Measurements from ENCODE around the gene OR52I1.

Gene OR52I1

GRCh38 chr11:4639931-4640330 lies 46.1 kb downstream of the OR52I1 start:
- H3K4me1 ChIP-seq (ENCODE audit: low read length) = peaks cover 4% of the 10 kb centered on the region
- H3K79me2 ChIP-seq (ENCODE audit: low read length) = no peaks in the 10 kb centered on the region
- no peak overlapping the region for H2AFZ ChIP-seq (ENCODE audit: low read depth, low read length)
- H3K36me3 ChIP-seq (replicated peaks; ENCODE audit: low read depth, low read length) = no peaks in the 10 kb centered on the region
- H4K20me1 ChIP-seq (ENCODE audit: insufficient read depth, low read length) = no peaks in the 10 kb centered on the region
- H3K9me3 ChIP-seq (ENCODE audit: insufficient read depth, low read length) = no peaks in the 10 kb centered on the region
- no peak overlapping the region for H3K27ac ChIP-seq (ENCODE audit: low read length)
- no peak overlapping the region for H3K9ac ChIP-seq (ENCODE audit: low read length)
- TF ChIP-seq EZH2phosphoT487 (IDR thresholded peaks at IDR 0.05; ENCODE audit: low read depth) = no peak
- no peak for TF ChIP-seq CTCF (IDR thresholded peaks at IDR 0.05; ENCODE audit: low read depth, low read length)
- 0 out of 2 replicates have a peak, but pooled peaks cover 9% of the 10 kb centered on the region for H3K27me3 ChIP-seq (ENCODE audit: low read depth, low read length)
- H3K4me2 ChIP-seq (ENCODE audit: low read length) = no peak overlapping the region
- no peak overlapping the region for H3K4me3 ChIP-seq (ENCODE audit: low read length)

- Histone ChIP-seq H2AFZ (ENCODE audit: low read depth, low read length) (no peak overlapping the region), H3K27ac (ENCODE audit: low read length) (no peak overlapping the region), H3K27me3 (ENCODE audit: low read depth, low read length) (0 out of 2 replicates have a peak, but pooled peaks cover 5% of the 10 kb centered on the region), H3K4me3 (ENCODE audit: low read length) (no peak overlapping the region), H4K20me1 (ENCODE audit: insufficient read depth, low read length) (no peaks in the 10 kb centered on the region), H3K4me1 (ENCODE audit: low read length) (peaks cover 4% of the 10 kb centered on the region), H3K9me3 (ENCODE audit: insufficient read depth, low read length) (no peaks in the 10 kb centered on the region), H3K9ac (ENCODE audit: low read length) (no peak overlapping the region), H3K36me3 (replicated peaks; ENCODE audit: low read depth, low read length) (no peaks in the 10 kb centered on the region), H3K79me2 (ENCODE audit: low read length) (no peaks in the 10 kb centered on the region), H3K4me2 (ENCODE audit: low read length) (no peak overlapping the region)
- TF ChIP-seq CTCF (IDR thresholded peaks at IDR 0.05; ENCODE audit: low read depth, low read length) (no peak), EZH2phosphoT487 (IDR thresholded peaks at IDR 0.05; ENCODE audit: low read depth) (no peak)
Observed at GRCh38 chr11:4641501-4641900, 47.7 kb downstream of the OR52I1 start.

DNA sequence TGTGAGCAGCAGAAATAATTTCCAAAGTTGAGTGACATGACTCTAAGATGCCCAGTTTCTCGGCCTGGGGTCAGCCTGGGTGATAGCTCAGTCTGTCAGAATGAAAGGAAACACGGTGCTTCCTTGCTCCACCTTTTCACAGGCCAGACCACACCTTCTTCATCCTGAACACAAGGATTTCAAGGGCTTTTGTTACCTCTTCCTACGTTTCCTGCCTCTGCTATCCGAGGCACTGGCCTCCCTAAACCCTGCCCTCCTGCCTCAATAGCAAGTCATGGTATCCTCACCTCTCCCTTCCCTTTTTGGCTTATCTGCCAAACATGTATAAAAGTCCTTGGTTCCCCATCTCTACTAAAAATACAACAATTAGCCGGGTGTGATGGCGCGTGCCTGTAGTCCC lies 48.2 kb downstream of the OR52I1 start:
- no peak overlapping the region for H3K4me2 ChIP-seq (ENCODE audit: low read length)
- TF ChIP-seq EZH2phosphoT487 (IDR thresholded peaks at IDR 0.05; ENCODE audit: low read depth) (no peak), CTCF (IDR thresholded peaks at IDR 0.05; ENCODE audit: low read depth, low read length) (no peak)
- H2AFZ ChIP-seq (ENCODE audit: low read depth, low read length) = no peak overlapping the region
- no peaks in the 10 kb centered on the region for H3K79me2 ChIP-seq (ENCODE audit: low read length)
- H3K27ac ChIP-seq (ENCODE audit: low read length) = no peak overlapping the region
- peaks cover 3% of the 10 kb centered on the region for H3K4me1 ChIP-seq (ENCODE audit: low read length)
- no peak overlapping the region for H3K9ac ChIP-seq (ENCODE audit: low read length)
- no peaks in the 10 kb centered on the region for H3K9me3 ChIP-seq (ENCODE audit: insufficient read depth, low read length)
- no peaks in the 10 kb centered on the region for H4K20me1 ChIP-seq (ENCODE audit: insufficient read depth, low read length)
- H3K36me3 ChIP-seq (replicated peaks; ENCODE audit: low read depth, low read length) = no peaks in the 10 kb centered on the region
- H3K4me3 ChIP-seq (ENCODE audit: low read length) = no peak overlapping the region
- H3K27me3 ChIP-seq (ENCODE audit: low read depth, low read length) = 0 out of 2 replicates have a peak, but pooled peaks cover 5% of the 10 kb centered on the region

DNA sequence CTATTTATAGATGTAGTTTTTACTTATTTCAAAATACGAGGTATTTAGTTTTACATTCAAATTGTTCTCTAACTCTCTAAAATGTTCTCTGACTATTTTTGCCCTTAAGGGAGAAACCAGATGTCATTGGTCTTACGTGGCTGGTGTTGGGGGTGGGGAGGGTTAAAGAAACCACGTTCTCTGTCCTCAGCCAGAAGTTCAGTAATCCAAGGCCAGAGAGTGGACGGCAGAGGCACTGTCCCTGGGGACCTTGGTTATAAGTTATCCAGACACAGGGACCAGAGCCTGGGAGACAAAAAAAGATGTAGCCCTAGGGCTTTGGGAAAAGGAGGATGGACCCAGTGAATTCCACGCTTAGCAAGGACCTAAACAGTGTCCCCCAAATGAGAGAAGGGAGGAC lies 49.2 kb downstream of the OR52I1 start:
- no peaks in the 10 kb centered on the region for H4K20me1 ChIP-seq (ENCODE audit: insufficient read depth, low read length)
- H3K4me2 ChIP-seq (ENCODE audit: low read length) = no peak overlapping the region
- no peaks in the 10 kb centered on the region for H3K79me2 ChIP-seq (ENCODE audit: low read length)
- H3K4me1 ChIP-seq (ENCODE audit: low read length) = no peaks in the 10 kb centered on the region
- no peaks in the 10 kb centered on the region for H3K9me3 ChIP-seq (ENCODE audit: insufficient read depth, low read length)
- H3K4me3 ChIP-seq (ENCODE audit: low read length) = no peak overlapping the region
- H3K36me3 ChIP-seq (replicated peaks; ENCODE audit: low read depth, low read length) = no peaks in the 10 kb centered on the region
- H3K27me3 ChIP-seq (ENCODE audit: low read depth, low read length) = 0 out of 2 replicates have a peak, but pooled peaks cover 5% of the 10 kb centered on the region
- H2AFZ ChIP-seq (ENCODE audit: low read depth, low read length) = no peak overlapping the region
- H3K27ac ChIP-seq (ENCODE audit: low read length) = no peak overlapping the region
- TF ChIP-seq EZH2phosphoT487 (IDR thresholded peaks at IDR 0.05; ENCODE audit: low read depth) (no peak), CTCF (IDR thresholded peaks at IDR 0.05; ENCODE audit: low read depth, low read length) (no peak)
- H3K9ac ChIP-seq (ENCODE audit: low read length) = no peak overlapping the region
